Adipocyte (in vitro differentiated cells): Measurements from ENCODE around the gene SOX18.

Experiments
- DNase-seq: peaks from one replicate; pipeline ENCODE4 v3.0.0-alpha.2; 2015; ENCODE audit warnings: low read depth
- H3K27me3 ChIP-seq: replicated peaks from 2 replicates; pipeline ENCODE4 v1.7.0; 2013; ENCODE audit warnings: mild to moderate bottlenecking, low read length, moderate library complexity; ENCODE audit not compliant: control insufficient read depth, insufficient read depth
- H3K36me3 ChIP-seq: 2 replicates; pipeline ENCODE4 v1.7.0; 2013; ENCODE audit warnings: low read length, mild to moderate bottlenecking, moderate library complexity; ENCODE audit not compliant: control insufficient read depth, insufficient read depth, severe bottlenecking
- H3K4me1 ChIP-seq: 2 replicates; pipeline ENCODE4 v1.7.0; 2013; ENCODE audit warnings: mild to moderate bottlenecking, low read length, moderate library complexity; ENCODE audit not compliant: control insufficient read depth, insufficient read depth
- H3K4me3 ChIP-seq: 2 replicates; pipeline ENCODE4 v1.7.0; 2013; ENCODE audit warnings: mild to moderate bottlenecking, low read length, moderate library complexity
- H3K9ac ChIP-seq: 2 replicates; pipeline ENCODE4 v1.7.0; 2013; ENCODE audit warnings: mild to moderate bottlenecking, low read length, moderate library complexity
- H3K9me3 ChIP-seq: 2 replicates; pipeline ENCODE4 v1.7.0; 2013; ENCODE audit warnings: mild to moderate bottlenecking, low read length, moderate library complexity; ENCODE audit not compliant: control insufficient read depth

Gene SOX18

DNA sequence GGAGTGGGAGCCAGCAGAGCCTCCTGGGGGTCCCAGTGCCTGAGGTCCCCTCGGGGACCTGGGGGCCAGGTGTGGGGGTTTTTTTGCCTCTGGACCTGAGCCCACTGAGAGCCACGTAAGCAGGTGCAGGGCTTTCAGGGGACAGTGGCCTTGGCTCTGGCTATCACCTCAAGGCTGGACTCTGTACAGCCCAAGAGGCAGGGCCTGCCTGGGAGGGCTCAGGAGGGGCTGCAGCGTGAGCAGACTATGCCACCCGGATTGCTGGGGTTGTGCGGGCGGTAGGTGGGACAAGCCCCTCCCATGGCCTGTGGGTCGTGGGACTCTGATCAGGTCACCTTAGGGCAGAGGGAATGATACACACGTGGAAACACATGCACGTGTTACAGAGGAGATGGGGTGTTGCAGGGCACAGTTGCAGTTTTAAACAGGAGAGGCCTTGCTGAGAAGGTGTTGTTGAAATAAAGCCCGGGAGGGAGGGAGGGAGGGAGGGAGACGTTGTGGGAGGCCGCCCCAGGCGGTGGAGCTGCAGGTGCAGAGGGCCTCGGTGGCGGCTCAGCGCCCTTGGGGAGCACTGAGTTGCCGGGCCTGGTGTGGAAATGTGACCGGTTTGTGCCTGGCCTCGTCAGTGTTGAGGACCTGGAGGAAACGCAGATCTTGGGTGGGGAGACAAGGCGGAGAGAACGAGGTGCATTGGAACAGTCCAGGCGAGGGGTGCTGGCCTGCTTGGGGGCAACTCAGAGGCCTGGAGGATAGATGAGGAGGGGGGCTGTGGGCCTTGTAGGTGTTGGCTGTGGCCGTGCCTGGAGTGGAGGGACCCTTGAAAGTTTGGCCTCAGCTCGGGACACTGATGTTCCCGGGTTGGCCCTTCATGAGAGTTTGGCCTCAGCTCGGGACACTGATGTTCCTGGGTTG lies 15.9 kb upstream of the SOX18 start:
- no peaks in the 10 kb centered on the region for H3K27me3 ChIP-seq
- H3K9me3 ChIP-seq, result no peaks in the 10 kb centered on the region
- no peaks in the 10 kb centered on the region for H3K36me3 ChIP-seq
- no peak for DNase-seq
- H3K4me3 ChIP-seq, result no peak overlapping the region
- H3K9ac ChIP-seq, result no peak overlapping the region
- H3K4me1 ChIP-seq, result peaks cover 15% of the 10 kb centered on the region

- peaks cover 15% of the 10 kb centered on the region for H3K4me1 ChIP-seq
- H3K9ac ChIP-seq, result peak overlapping the region; percentile 92
- no peaks in the 10 kb centered on the region for H3K36me3 ChIP-seq
- peak; percentile 67 for DNase-seq
- peak overlapping the region; percentile 92 for H3K4me3 ChIP-seq
- no peaks in the 10 kb centered on the region for H3K27me3 ChIP-seq
- H3K9me3 ChIP-seq, result no peaks in the 10 kb centered on the region
Observed at GRCh38 chr20:64064145-64064698, 14.8 kb upstream of the SOX18 start.

- Histone ChIP-seq H3K9me3 (no peaks in the 10 kb centered on the region), H3K4me3 (peak overlapping the region; percentile 92), H3K36me3 (no peaks in the 10 kb centered on the region), H3K27me3 (no peaks in the 10 kb centered on the region), H3K4me1 (peaks cover 15% of the 10 kb centered on the region), H3K9ac (peak overlapping the region; percentile 92)
- DNase-seq, result peak; percentile 68
Observed at GRCh38 chr20:64063389-64064144, 14.1 kb upstream of the SOX18 start.

- H3K36me3 ChIP-seq, result no peaks in the 10 kb centered on the region
- no peaks in the 10 kb centered on the region for H3K9me3 ChIP-seq
- no peaks in the 10 kb centered on the region for H3K27me3 ChIP-seq
- H3K4me3 ChIP-seq, result peak within 1 kb of the TSS; percentile 92
- peak; percentile 99 for DNase-seq
- H3K9ac ChIP-seq, result peak within 1 kb of the TSS; percentile 92
- H3K4me1 ChIP-seq, result peaks cover 15% of the 10 kb centered on the region
Observed at GRCh38 chr20:64062596-64063388, 13.4 kb upstream of the SOX18 start, which contains the start of gene TCEA2. TSS of gene TCEA2 (plus strand) at chr20:64063198. CDS start at chr20:64063313, 115 bp downstream.

DNA sequence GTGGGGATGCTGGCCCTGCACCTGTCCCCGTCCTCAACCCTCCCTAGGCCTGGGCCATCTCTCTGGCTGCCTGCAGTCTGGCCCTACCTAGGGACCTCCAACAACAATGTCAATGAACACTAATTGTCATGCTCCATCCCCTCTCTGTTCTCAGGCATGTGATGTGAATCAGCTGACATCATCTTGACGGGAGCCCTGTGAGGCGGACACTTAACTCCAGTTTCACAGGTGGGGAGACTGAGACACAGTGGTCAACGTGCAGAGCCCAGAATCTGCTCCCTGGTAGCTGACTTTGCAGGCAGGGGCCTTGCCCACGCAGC lies 12.8 kb upstream of the SOX18 start:
- Histone ChIP-seq H3K4me3 (peak overlapping the region; percentile 92), H3K9me3 (no peaks in the 10 kb centered on the region), H3K27me3 (no peaks in the 10 kb centered on the region), H3K36me3 (no peaks in the 10 kb centered on the region), H3K4me1 (peaks cover 16% of the 10 kb centered on the region), H3K9ac (peak overlapping the region; percentile 92)
- no peak for DNase-seq

- no peak overlapping the region for H3K9ac ChIP-seq
- no peak overlapping the region for H3K4me3 ChIP-seq
- no peaks in the 10 kb centered on the region for H3K9me3 ChIP-seq
- no peaks in the 10 kb centered on the region for H3K36me3 ChIP-seq
- peaks cover 30% of the 10 kb centered on the region for H3K4me1 ChIP-seq
- H3K27me3 ChIP-seq, result peaks cover 12% of the 10 kb centered on the region
- DNase-seq, result no peak
Observed at GRCh38 chr20:64058536-64058935, 9.1 kb upstream of the SOX18 start.

- peak; percentile 85 for DNase-seq
- H3K36me3 ChIP-seq, result no peaks in the 10 kb centered on the region
Observed at GRCh38 chr20:64057628-64058498, 8.4 kb upstream of the SOX18 start.

DNA sequence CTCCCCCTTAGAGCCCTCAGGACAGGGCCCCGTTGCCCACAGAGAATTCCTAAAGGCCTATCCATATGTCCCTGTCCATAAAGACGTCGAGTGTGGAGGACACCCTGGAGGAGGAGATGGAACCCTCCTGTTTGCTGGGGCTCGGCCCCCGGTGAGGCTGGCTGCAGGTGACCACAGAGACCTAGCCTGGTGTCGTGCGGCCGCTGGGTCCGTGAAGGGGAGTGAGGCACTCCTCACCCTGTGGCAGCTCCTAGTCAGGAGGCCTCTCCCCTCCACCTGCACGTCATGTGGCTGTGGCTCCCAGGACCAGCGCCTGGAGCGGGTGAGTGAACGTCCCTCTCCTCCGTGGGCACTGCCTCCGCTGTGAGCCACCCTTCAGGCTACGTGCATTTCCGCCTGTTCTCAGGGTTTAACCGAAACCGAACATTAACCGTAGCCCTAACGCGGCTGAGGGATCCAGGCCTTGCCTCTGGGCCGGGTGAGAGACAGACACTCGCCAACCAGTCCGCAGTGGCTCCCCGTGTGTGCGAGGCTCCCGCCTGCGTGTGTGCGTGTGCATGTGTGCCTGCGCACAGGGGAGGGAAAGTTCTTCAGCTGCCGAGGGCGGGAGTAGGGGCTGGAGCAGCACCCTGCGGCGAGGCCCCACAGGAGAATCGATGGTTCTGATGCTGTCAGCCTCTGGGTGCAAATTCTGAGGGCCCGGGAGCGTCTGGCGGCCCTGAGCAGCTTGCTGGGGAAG lies 7.6 kb upstream of the SOX18 start:
- no peaks in the 10 kb centered on the region for H3K36me3 ChIP-seq
- no peak overlapping the region for H3K9ac ChIP-seq
- peaks cover 25% of the 10 kb centered on the region for H3K27me3 ChIP-seq
- H3K4me3 ChIP-seq, result no peak overlapping the region
- no peak for DNase-seq
- no peaks in the 10 kb centered on the region for H3K9me3 ChIP-seq
- H3K4me1 ChIP-seq, result peaks cover 26% of the 10 kb centered on the region

More at GRCh38 chr20:64057628-64058498, 8.4 kb upstream of the SOX18 start:
- H3K9ac ChIP-seq, result no peak overlapping the region
- peaks cover 19% of the 10 kb centered on the region for H3K27me3 ChIP-seq
- no peaks in the 10 kb centered on the region for H3K9me3 ChIP-seq
- peaks cover 30% of the 10 kb centered on the region for H3K4me1 ChIP-seq
- H3K4me3 ChIP-seq, result no peak overlapping the region

- DNase-seq, result no peak
- Histone ChIP-seq H3K36me3 (no peaks in the 10 kb centered on the region), H3K9ac (no peak overlapping the region), H3K4me3 (no peak overlapping the region), H3K27me3 (peaks cover 30% of the 10 kb centered on the region), H3K9me3 (no peaks in the 10 kb centered on the region), H3K4me1 (peaks cover 26% of the 10 kb centered on the region)
Observed at GRCh38 chr20:64056639-64056888, 7.1 kb upstream of the SOX18 start.
